Measurements from ENCODE around the gene USP40.

- TF ChIP-seq CTCF (IDR thresholded peaks at IDR 0.05) (no peak), POLR2A (IDR thresholded peaks at IDR 0.05) (no peak)
Observed at GRCh38 chr2:233446606-233447305, 119.8 kb downstream of the USP40 start.

All from thyroid gland (tissue), 4 donors.